Measurements from ENCODE around the gene SELPLG.
"Not testable (repeated sequence)": the region's sequence is repeated elsewhere in the genome, so short reads cannot be mapped to it uniquely, and the experiment has no call there.

SELPLG gene

DNA sequence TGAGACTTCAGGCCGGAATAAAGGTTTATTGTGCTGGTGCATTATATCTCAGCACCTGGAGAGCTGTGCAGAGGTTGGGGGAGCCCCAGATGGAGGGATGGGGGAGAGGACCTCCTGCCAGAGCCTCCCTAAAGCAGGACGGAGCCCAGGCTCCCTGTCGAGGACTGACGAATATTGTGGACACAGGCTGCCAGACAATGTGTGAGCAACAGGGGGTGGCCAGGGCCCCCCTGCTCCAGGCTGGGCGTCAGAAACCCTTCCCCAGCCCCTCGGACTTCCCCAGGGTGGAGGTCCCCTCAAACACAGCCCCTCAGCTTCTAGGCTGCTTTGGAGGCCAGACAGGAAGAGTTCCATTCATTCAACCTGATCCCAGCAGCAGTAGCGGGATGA, 43.9 kb downstream of the SELPLG start:
- no peak for DNase-seq (ENCODE audit: low read depth)

DNA sequence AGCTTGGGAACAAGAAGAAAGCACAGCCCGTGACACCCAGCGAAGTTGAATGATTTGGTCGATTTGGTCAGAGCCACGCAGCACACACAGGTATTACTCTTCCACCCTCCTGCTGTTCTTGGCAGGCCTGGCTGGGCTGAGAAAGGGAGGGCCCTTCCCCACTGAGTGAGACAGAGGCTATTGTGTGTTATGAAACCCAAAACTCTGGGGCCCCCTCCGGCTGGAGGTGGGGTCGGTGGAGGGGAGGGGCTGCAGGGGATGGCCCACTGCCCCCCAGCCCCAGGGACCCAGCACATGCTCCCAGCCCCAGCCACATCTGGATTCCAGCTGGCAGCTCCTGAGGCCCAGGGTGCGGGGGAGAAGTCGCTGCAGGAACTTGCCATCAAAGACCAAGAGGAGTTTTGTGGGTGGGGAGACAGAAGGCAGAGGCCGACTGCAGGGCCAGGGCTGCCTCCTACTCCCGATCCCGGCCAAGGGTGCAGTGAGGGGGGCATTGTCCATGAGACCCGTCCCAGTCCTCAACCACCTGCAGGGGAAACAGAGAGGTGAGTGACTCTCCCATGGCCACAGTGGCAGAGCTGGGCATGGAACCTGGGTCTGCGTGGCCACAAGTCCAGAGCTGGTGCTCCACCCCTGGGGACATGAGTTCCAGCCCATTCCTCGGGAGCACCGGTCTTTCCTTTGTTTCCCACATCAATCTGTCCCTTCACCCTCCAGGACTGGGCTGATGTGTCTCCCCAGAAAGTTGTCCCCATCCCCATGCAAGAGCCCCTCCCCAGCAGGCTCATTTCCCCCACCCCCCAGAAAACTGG, 44.5 kb downstream of the SELPLG start:
- no peak for DNase-seq (ENCODE audit: low read depth)

DNA sequence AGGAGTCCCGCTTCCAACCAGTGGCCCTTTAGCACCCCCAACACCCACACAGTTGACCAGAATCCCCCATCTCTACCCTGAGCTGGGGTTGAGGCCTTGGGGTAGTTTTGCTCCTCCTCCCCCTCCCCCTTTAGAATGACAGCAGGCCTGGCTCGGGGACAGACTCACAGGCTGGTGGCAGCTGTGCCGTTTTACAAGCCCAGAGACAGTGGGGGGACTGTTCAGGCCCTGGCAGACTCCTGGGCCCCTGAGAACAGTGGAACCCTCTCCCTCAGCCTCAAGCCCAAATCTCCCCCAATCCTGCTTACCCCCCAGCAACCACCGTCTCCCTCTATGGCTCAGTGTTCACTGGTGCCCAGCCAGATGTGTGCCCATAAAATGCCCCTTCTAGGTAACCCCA, 45.9 kb downstream of the SELPLG start:
- no peak for DNase-seq (ENCODE audit: low read depth)

DNA sequence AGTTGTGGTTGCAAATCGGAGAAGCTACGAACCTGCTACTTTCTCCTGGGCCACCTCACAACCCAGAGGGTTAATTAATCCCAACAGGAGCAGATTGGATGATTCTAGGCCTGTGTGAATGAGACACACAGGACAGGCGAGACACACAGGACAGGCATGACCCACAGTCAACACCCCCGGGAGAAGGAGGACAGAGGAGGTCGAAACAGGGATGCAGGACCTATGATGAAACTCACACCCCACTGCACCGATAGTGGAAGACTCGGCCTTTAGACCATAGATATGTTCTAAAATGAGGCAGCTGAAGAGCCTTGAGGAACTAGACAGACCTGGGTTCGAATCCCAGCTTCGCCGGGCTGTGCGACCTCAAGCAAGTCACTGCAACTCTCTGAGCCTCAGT, 47.4 kb downstream of the SELPLG start:
- DNase-seq (ENCODE audit: low read depth), result no peak

DNA sequence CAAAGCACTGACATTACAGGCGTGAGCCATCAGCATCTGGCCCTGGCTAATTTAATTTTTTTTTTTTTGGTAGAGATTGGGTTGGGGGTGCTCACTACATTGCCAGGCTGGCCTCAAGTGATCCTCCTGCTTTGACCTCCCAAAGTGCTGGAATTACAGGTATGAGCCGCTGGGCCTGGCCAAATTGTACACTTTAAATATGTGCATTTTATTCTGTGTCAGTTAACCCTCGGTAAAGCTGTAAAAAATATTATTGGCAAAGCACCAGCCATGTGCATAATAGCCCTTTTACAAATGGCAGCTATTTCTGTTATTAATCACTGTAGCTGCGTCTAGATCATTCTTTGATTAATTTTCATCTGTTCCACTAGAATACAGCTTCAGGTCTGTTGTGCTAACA, 47.8 kb downstream of the SELPLG start:
- no peak for DNase-seq (ENCODE audit: low read depth)

DNA sequence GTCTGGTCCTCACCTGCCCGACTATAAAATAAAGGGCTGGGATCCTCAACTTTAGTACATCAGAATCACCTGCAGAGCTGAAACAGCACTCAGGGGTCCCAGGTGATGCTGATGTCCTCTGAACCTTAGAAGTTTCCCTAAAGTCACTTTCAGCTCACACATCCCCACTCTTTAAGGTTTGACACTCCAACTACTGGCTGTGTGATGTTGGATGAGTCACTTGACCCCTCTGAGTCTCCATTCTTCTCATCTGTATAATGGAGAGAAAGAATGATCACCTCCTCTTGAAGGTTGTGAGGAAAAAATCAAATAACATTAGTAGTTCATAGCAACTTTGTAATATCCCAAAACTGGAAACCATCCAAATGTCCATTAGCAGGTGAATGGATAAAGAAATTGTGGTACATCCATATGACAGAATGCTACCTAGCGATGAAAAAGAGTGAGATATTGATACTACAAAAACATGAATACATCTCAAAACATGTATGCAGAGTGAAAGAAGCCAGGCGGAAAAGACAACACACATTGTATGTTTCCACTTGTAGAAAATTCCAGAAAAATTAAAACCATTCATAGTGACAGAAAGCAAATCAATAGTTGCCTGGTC, 49.1 kb downstream of the SELPLG start:
- DNase-seq (ENCODE audit: low read depth), result no peak

DNA sequence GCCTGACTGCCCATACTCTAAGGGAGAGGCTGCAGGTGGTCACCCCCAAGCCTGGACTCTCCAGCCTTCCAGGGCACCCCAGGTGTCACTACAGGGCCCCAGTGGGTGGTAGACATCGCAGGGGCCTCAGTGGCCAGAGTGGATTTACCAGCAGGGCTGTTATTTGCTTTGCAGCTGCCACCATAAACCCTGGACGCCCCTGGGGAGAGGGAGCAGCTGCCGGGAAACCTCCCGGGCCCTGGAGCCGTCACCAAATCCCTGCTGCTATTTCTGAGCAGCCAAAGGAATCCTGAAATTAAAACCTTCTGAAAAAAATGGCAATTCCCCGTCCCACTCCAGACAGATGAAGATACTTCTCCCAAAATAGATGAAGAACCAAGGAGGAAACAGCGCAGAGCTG, 49.7 kb downstream of the SELPLG start:
- no peak for DNase-seq (ENCODE audit: low read depth)

DNA sequence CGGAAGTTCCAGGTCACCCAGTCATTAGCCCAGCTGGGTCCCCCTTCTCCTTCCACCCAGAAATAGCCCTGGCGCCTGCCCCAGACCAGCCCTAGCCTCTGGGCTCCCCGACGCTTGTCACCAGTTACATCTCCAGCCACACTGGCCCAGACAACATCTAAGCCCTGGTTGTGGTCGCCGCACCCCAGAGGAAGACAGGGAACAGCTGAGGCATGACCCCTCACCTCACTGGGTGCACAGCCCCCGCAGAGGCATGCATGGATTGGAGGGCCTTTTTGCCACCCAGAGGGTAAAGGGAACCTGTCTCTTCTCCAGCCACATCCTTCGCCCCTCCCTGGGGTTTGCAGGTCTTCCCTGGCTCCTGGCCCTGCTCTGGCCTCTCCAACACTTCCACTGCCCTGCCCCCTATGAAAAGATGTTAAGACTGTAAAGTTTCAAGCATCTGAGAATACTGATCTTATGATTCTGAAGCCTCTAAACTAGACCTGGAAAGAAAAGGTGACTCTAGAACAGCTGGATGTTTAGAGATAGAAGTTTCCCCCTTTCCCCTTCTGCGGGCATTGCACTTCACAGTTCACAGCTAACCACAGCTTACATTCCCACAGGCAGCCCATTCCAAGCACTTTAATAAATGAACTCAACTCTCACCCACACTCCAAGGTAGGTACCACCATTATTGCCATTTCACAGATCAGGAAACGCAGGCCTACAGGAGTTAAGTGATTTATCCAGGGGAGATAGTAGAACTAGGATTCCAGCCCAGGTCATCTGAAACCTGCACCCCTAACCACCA, 50.5 kb downstream of the SELPLG start:
- no peak for DNase-seq (ENCODE audit: low read depth)

DNA sequence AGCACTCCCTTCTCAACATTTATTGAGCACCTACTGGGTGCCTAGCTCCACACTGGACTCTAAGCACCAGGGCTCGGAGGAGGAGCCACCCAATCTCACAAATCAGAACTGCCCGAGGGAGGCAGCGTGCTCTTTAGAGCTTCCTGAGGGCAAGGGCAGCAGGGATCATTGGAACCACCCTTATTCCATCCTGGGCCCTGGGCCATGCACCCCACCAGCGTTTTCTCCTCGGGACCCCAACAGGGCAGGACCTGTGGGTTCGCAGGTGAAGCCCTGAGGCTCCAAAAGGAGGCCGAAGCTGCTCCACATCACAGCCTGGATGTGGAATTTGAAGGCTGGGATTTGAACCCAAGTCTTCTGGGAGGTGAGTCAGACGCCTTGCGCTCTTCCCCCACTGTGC, 51.2 kb downstream of the SELPLG start:
- DNase-seq (ENCODE audit: low read depth), result no peak

DNA sequence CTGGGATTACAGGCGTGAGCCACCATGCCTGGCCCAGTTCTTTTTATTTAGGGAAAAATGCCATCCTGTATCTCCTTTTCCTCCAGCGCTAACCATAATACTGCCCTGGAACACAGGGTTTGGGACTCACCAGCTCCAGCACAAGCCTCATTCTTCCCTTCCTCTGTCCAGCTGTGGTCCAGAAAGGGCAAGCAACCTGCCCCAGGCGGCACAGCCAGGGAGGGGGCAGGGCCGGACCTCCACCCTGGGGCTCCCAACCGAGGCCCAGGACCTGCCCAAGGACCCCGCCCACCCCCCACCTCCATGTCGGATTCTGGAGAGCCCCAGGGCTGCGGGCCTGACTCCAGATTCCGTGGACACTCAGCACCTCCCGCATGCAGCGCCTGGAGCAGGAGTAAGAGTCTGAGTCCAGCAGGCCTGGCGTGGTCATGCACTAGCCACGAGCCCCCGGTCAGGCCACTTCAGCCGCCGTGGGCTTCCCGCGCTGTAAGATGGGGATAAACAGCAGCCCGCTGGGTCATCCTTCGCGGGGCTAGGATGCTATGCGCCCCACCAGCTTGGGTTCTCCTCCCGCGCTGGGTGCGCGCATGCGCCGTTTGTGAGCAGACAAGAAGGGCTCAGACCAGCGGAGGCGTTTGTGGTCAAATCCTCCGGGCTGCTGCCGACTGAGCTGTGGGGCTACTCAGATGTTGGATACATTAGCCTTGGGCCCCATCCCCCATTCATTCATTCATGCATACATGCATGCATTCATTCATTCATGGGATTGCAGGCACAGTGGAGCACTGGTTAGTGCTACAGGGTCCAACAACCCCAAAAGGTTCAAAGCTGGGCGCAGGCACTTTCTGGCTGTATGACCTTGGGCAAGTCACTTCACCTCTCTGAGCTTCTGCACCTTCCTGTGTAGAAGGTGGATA, 52.1 kb downstream of the SELPLG start:
- DNase-seq (ENCODE audit: low read depth), result no peak

DNA sequence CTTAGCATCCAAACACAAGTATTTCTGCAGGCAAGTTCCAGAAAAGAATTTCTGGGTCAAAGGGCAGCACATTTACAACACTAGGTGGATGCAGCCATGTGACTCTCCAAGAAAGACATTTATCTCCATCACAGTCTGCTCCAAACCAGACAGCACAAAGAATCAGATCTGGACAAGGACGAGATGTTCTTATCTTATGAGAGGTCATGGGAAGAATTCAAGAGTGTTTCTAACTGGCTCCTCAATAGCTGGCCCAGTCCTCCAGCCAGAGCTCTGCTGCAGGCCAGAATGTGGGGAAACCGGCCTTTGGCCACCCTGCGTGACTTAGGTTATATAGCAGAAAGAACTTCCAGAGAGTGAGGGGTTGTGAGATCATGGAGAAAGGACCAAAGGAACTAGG, 53.2 kb downstream of the SELPLG start:
- DNase-seq (ENCODE audit: low read depth), result no peak

DNA sequence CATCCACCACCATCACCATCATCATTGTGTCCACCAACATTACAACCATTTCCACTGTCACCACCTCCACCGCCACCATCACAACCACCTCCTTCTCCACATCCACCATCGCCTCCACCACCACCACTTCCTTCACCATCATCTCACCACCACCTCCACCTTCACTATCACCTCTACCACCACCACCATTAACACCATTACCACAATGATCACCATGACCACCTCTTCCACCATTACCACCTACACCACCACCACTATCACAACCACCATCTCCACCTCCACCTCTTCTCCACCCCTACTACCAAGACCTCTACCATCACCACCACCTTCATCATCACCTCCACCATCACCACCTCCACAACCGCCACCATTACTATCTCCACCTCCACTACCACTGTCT, 54.9 kb downstream of the SELPLG start:
- no peak for DNase-seq (ENCODE audit: low read depth)

DNA sequence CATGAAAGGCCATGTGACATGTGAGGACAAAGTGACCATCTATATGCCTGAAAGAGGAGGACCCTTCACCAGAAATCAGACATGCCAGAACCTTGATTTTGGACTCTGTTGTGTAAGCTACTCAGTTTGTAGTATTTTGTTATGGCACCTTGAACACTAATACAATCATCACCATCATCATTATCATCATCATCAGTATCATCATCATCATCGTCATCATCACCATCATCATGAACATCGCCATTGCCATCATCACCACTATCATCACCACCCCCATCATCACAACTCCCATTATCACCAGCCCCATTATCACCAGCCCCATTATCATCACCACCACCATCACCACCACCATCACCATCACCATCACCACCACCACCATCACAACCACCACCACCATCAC, 55.4 kb downstream of the SELPLG start:
- no peak for DNase-seq (ENCODE audit: low read depth)

DNA sequence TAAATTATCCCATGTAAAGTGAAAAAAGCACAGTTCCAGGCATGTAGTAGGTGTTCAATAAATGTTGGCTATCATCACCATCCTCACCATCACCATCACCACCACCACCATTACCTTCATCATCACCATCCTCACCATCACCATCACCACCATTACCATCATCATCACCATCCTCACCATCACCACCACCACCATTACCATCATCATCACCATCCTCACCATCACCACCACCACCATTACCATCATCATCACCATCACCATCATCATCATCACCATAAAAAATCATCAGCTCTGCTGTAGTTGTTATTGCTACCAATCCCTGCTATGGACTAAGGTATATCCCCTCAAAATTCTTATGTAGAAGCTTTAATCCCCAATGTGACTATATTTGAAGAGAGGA, 56.2 kb downstream of the SELPLG start:
- DNase-seq (ENCODE audit: low read depth), result no peak

DNA sequence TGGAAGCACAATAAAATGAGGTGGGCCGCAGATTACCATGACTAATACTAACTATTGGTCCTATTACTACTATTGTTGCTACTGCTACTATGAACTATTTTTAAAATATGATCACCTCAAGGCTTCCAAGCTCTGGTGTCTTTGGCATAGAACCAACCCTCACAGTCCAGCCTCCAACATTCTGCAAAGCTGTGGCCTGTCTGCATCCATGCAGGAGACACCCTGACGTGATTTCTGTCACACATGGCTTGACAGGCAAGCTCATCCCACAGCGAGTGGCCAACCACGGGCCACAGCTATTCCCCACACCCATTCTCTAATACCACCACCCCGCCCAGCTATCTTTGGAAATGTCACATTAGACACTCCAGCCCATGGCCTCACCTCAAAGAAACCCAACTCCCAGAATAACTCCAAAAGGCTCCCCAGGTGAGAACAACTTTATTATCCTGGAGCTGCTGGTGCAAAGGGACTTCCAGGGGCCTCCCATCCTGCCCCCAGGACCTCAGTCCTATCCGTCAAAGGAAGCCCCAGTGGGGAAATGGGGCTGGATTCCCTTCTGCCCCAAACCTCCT, 56.9 kb downstream of the SELPLG start:
- no peak for DNase-seq (ENCODE audit: low read depth)

DNA sequence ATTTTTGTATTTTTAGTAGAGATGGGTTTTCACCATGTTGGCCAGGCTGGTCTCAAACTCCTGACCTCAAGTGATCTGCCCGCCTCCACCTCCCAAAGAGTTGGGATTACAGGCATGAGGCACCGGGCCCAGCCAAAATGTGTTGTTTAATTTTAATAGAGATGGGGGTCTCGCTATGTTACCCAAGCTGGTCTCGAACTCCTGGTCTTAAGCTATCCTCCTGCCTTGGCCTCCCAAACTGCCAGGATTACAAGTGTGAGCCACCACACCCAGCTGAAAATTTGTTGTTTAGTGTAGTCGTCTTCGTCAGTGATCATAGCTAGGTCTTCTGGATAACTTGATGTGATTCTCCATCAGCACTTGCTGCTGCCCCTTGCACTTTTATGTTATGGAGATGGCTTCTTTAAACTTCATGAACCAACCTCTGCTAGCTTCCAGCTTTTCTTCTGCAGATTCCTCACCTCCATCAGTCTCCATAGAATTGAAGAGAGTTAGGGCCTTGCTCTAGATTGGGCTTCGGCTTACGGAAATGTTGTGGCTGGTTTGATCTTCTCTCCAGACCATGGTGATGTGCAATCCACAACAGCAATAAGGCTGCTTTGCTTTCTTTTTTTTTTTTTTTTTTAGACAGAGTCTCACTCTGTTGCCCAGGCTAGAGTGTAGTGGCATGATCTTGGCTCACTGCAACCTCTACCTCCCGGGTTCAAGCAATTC, 58.3 kb downstream of the SELPLG start:
- no peak for DNase-seq (ENCODE audit: low read depth)

DNA sequence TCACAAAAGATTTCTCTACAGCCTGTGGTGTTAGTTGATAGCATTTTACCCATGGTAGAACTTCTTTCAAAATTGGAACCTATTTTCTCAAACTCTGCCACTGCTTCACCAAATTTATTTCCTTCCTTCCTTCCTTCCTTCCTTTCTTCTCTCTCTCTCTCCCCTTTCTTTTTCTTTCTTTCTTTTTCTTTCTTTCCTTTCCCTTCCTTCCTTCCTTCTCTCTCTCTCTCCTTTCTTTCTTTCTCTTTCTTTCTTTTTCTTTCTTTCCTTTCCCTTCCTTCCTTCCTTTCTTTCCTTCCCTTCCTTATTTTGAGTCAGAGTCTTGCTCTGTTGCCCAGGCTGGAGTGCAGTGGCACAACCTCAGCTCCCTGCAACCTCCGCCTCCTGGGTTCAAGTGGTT, 59.4 kb downstream of the SELPLG start:
- DNase-seq (ENCODE audit: low read depth), result not testable (repeated sequence)

DNA sequence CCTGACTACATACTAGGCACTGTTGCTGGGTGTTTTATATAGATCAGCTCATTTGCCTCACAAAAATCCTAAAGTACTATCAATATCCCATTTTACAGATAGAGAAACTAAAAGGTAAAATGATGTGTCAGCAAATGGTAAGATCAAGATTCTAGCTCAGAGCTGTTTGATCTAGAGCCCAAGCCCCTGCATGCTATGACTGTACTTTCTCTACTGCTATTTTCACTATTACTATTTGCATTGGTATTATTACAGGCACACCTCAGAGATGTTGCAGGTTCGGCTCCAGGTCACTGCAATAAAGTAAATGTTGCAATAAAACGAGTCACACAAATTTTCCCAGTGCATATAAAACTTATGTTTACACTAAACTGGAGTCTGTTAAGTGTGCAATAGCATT, 60.4 kb downstream of the SELPLG start:
- no peak for DNase-seq (ENCODE audit: low read depth)

DNA sequence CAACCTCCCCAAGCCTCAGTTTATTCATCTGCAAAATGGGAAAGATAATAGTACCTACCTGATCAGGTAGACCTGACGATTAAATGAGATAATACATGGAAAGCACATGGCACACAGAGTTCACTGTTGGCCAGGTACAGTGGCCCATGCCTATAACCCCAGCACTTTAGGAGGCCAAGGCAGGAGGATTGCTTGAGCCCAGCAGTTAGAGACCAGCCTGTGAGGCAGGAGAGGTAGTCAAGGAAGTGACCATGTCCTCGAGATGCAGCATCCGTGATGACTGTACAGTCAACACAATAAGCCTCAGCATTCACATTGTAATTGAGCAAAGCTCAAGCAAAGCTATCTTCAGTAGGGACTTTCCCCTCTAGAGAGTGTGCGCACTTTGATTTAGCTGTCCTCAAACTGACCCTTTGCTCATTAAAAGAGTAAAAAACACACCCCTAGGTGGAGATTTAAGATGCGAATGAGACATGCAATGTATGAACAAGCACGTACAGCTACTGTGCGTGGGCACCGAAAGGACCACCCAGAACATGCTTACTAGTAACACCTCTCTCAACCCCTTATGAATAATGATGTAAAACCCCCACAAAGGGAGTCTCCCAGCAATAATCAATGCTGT, 61.4 kb downstream of the SELPLG start:
- no peak for DNase-seq (ENCODE audit: low read depth)

Data from stimulated activated CD8-positive, alpha-beta memory T cell treated with anti-CD3 and anti-CD28 coated beads, Interleukin-12 subunit alpha, Interleukin-12 subunit beta, amount 100 ng/mL, for 4 hours (primary cell).